GM10248 (cell line): Measurements from ENCODE around the gene PGK2.
"Not testable (repeated sequence)": the region's sequence is repeated elsewhere in the genome, so short reads cannot be mapped to it uniquely, and the experiment has no call there.

Source experiments
- CTCF ChIA-PET: fragments of 300-600 bp; sonication (Branson Sonifier 250); formaldehyde crosslinking; extraction: SDS; loops from one replicate; lab custom pipeline; 2021; ENCODE audit warnings: antibody characterized with exemption; lab: Yijun Ruan, JAX
- POLR2A ChIA-PET: fragments of 350-650 bp; sonication (Branson Sonifier 250); formaldehyde crosslinking; extraction: SDS; loops from one replicate; lab custom pipeline; 2020; ENCODE audit warnings: antibody characterized with exemption; lab: Yijun Ruan, JAX
- DNase-seq: peaks from one replicate; pipeline ENCODE4 v3.0.0; 2012; ENCODE audit errors: extremely low spot score
- CTCF ChIP-seq: IDR thresholded peaks from 2 replicates; pipeline ENCODE4 v1.5.1; 2012; ENCODE audit warnings: mild to moderate bottlenecking, low read depth; ENCODE audit errors: extremely low read depth, missing control alignments, control extremely low read depth

PGK2 gene

GRCh38 chr6:49806145-49806544 lies 19.1 kb upstream of the PGK2 start:
- ChIA-PET CTCF (no interaction called here), POLR2A (no interaction called here)
- DNase-seq, result no peak
- no peak for TF ChIP-seq CTCF

DNA sequence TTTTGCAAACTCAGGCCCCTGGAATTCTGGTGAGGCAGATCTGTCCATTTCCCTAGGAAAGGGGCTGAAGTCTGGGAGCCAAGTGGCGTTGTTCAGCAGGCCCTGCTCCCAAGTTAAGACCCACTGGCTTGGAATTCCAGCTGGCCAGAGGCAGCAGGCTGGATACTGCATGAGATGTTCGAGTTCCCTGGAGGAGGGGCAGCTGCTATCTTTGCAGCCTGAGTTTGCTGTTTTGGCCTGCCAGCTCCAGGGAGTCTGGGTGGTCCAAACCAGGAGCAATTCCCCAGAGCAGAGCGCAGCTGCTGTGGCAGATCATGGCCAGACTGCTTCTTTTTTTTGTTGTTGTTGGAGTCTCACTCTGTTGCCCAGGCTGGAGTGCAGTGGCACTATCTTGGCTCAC lies 18.2 kb upstream of the PGK2 start:
- no peak for DNase-seq
- TF ChIP-seq CTCF, result no peak
- POLR2A ChIA-PET, result no interaction called here
- CTCF ChIA-PET, result interaction anchor here (0.9 to 1.1 kb wide), 2 partner anchors 10 to 44 kb away, joined by 3 to 4 read pairs; no protein-coding TSS in a partner anchor

GRCh38 chr6:49801525-49801924 lies 14.4 kb upstream of the PGK2 start:
- ChIA-PET CTCF (interaction anchor here (1.1 to 1.3 kb wide), 3 partner anchors 10 to 14 kb away, joined by 3 to 4 read pairs (median 3); no protein-coding TSS in a partner anchor), POLR2A (no interaction called here)
- no peak for TF ChIP-seq CTCF
- DNase-seq, result no peak

GRCh38 chr6:49799090-49799489 lies 12.0 kb upstream of the PGK2 start:
- no peak for DNase-seq
- no peak for TF ChIP-seq CTCF
- ChIA-PET POLR2A (no interaction called here), CTCF (interaction anchor here (1.3 to 1.5 kb wide), 2 partner anchors 13 to 43 kb away, joined by 4 read pairs; no protein-coding TSS in a partner anchor)

- POLR2A ChIA-PET, CTCF ChIA-PET, DNase-seq: not testable (repeated sequence)
Observed at GRCh38 chr6:49796842-49797455, 9.9 kb upstream of the PGK2 start.

- DNase-seq, result no peak
- ChIA-PET CTCF (interaction anchor here (1.4 kb wide), 1 partner anchor 12 kb away, joined by 3 read pairs; no protein-coding TSS in a partner anchor), POLR2A (no interaction called here)
- no peak for TF ChIP-seq CTCF
Observed at GRCh38 chr6:49790341-49790740, 3.3 kb upstream of the PGK2 start.

DNA sequence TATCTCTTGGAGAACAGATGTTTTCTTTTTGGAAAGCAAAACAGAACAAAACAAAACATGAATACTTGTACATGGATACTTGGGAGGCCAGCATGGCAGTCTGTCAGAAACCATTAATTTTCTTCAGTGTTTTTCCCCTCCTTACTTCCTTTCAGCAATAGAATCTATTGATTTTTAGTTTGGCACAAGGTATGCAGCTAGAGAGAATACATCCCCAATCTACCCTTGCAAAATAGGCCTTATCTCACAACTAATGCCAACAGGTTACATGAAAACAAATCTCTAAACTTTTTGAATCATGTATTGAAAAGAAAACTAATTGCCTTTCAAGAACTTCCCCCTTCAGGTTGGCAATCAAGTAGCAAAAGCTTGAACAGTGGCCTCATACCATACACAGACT lies 2.8 kb downstream of the PGK2 start:
- no peak for TF ChIP-seq CTCF
- ChIA-PET POLR2A (no interaction called here), CTCF (no interaction called here)
- no peak for DNase-seq
